ENCODE data around the gene KIRREL3. TPM values are rescaled to one million over a fixed set of nuclear protein-coding genes. Genes with fewer than 3 reads are reported as not detected.

KIRREL3 gene
- total RNA-seq, 1 donor from 2014 or later = not detected

GRCh38 chr11:126918556-126918955 is 82.0 kb downstream of the KIRREL3 start:
- Histone ChIP-seq H3K4me3 (ENCODE audit: low read depth, low read length) (no peak overlapping the region), H3K36me3 (ENCODE audit: control insufficient read depth, insufficient read depth, low read length) (no peaks in the 10 kb centered on the region), H3K27me3 (ENCODE audit: control insufficient read depth, insufficient read depth, low read length) (no peaks in the 10 kb centered on the region)
- no peak for FAIRE-seq
- no peak for DNase-seq (ENCODE audit: low read depth)
- no peak for TF ChIP-seq CTCF (IDR thresholded peaks at IDR 0.05; ENCODE audit: insufficient read depth, low read length, severe bottlenecking)

- Histone ChIP-seq H3K27me3 (ENCODE audit: control insufficient read depth, insufficient read depth, low read length) (no peaks in the 10 kb centered on the region), H3K36me3 (ENCODE audit: control insufficient read depth, insufficient read depth, low read length) (no peaks in the 10 kb centered on the region), H3K4me3 (ENCODE audit: low read depth, low read length) (no peak overlapping the region)
- FAIRE-seq (peak; percentile 60), DNase-seq (ENCODE audit: low read depth) (peak; percentile 81)
- no peak for TF ChIP-seq CTCF (IDR thresholded peaks at IDR 0.05; ENCODE audit: insufficient read depth, low read length, severe bottlenecking)
These were observed 82.9 kb downstream of the KIRREL3 start for GRCh38 chr11:126917531-126918204.

- no peaks in the 10 kb centered on the region for H3K36me3 ChIP-seq (ENCODE audit: control insufficient read depth, insufficient read depth, low read length)
- H3K27me3 ChIP-seq (ENCODE audit: control insufficient read depth, insufficient read depth, low read length) = no peaks in the 10 kb centered on the region
- DNase-seq (ENCODE audit: low read depth) (no peak), FAIRE-seq (no peak)
- H3K4me3 ChIP-seq (ENCODE audit: low read depth, low read length) = no peak overlapping the region
- TF ChIP-seq CTCF (IDR thresholded peaks at IDR 0.05; ENCODE audit: insufficient read depth, low read length, severe bottlenecking) = no peak
These were observed 85.1 kb downstream of the KIRREL3 start for GRCh38 chr11:126915430-126915829.

GRCh38 chr11:126914941-126915340 is 85.6 kb downstream of the KIRREL3 start:
- FAIRE-seq (no peak), DNase-seq (ENCODE audit: low read depth) (no peak)
- Histone ChIP-seq H3K27me3 (ENCODE audit: control insufficient read depth, insufficient read depth, low read length) (no peaks in the 10 kb centered on the region), H3K36me3 (ENCODE audit: control insufficient read depth, insufficient read depth, low read length) (no peaks in the 10 kb centered on the region), H3K4me3 (ENCODE audit: low read depth, low read length) (no peak overlapping the region)
- no peak for TF ChIP-seq CTCF (IDR thresholded peaks at IDR 0.05; ENCODE audit: insufficient read depth, low read length, severe bottlenecking)

GRCh38 chr11:126914166-126914565 is 86.4 kb downstream of the KIRREL3 start:
- DNase-seq (ENCODE audit: low read depth) (no peak), FAIRE-seq (peak; percentile 66)
- TF ChIP-seq CTCF (IDR thresholded peaks at IDR 0.05; ENCODE audit: insufficient read depth, low read length, severe bottlenecking) = no peak
- no peak overlapping the region for H3K4me3 ChIP-seq (ENCODE audit: low read depth, low read length)
- no peaks in the 10 kb centered on the region for H3K27me3 ChIP-seq (ENCODE audit: control insufficient read depth, insufficient read depth, low read length)
- no peaks in the 10 kb centered on the region for H3K36me3 ChIP-seq (ENCODE audit: control insufficient read depth, insufficient read depth, low read length)

GRCh38 chr11:126904520-126904919 is 96.0 kb downstream of the KIRREL3 start:
- Histone ChIP-seq H3K36me3 (ENCODE audit: control insufficient read depth, insufficient read depth, low read length) (no peaks in the 10 kb centered on the region), H3K4me3 (ENCODE audit: low read depth, low read length) (no peak overlapping the region), H3K27me3 (ENCODE audit: control insufficient read depth, insufficient read depth, low read length) (no peaks in the 10 kb centered on the region)
- TF ChIP-seq CTCF (IDR thresholded peaks at IDR 0.05; ENCODE audit: insufficient read depth, low read length, severe bottlenecking) = no peak
- FAIRE-seq = no peak
- DNase-seq (ENCODE audit: low read depth) = no peak

All from bronchial epithelial cell (primary cell).